Bladder microvascular endothelial cell (primary cell): ENCODE results near the gene TMEM203. TPM values are rescaled to one million over a fixed set of nuclear protein-coding genes. Genes with fewer than 3 reads are reported as not detected.

Experiments
- total RNA-seq: library from RNA; depleted of rRNA; stranded (reverse); fragments of >200 nt; gene quantifications from 2 replicates; pipeline ENCODE4 v1.2.3, GENCODE V29; 2014

TMEM203 gene
- 17.2 and 23.9 TPM in 2 replicates for total RNA-seq

GRCh38 chr9:137205126-137206069, at the start of gene TMEM203, which contains the start of gene NDOR1:
TMEM203 (minus strand) TSS chr9:137205648; CDS start chr9:137205414, 234 bp downstream.
NDOR1 (plus strand) TSS chr9:137205700; CDS start chr9:137205778, 78 bp downstream.

GRCh38 chr9:137254624-137255447, 49.4 kb upstream of the TMEM203 start, which contains the start of gene NELFB:
NELFB (plus strand) TSS chr9:137255327.

GRCh38 chr9:137251194-137251461, 45.7 kb upstream of the TMEM203 start, which contains the start of gene STPG3:
STPG3 (plus strand) TSS chr9:137251286; CDS start chr9:137251287, 1 bp downstream.

GRCh38 chr9:137240841-137241489, 35.5 kb upstream of the TMEM203 start, which contains the start of gene TUBB4B:
TUBB4B (plus strand) TSS chr9:137241287; CDS start chr9:137241361, 74 bp downstream.

GRCh38 chr9:137230705-137231371, 25.4 kb upstream of the TMEM203 start, which contains the start of gene SLC34A3:
SLC34A3 (plus strand) TSS chr9:137230901; CDS start chr9:137231703, 802 bp downstream.

GRCh38 chr9:137227054-137227852, 21.8 kb upstream of the TMEM203 start, which contains the start of gene RNF224:
RNF224 (plus strand) TSS chr9:137227502; CDS start chr9:137228336, 834 bp downstream.

GRCh38 chr9:137224830-137225694, 19.6 kb upstream of the TMEM203 start, which contains the start of gene CYSRT1:
CYSRT1 (plus strand) TSS chr9:137225174; CDS start chr9:137225622, 448 bp downstream.

GRCh38 chr9:137222190-137223077, 17.0 kb upstream of the TMEM203 start, which contains the start of gene RNF208:
RNF208 (minus strand) TSS chr9:137222240; CDS start chr9:137221212, 1,028 bp downstream.

GRCh38 chr9:137200311-137201204, 4.9 kb downstream of the TMEM203 start, which contains the start of gene TPRN:
TPRN (minus strand) TSS chr9:137200741; CDS start chr9:137200711, 30 bp downstream.

GRCh38 chr9:137188490-137189296, 16.8 kb downstream of the TMEM203 start, which contains the start of the genes ANAPC2 and SSNA1:
ANAPC2 (minus strand) TSS chr9:137188560; CDS start chr9:137188532, 28 bp downstream.
SSNA1 (plus strand) TSS chr9:137188676; CDS start chr9:137188727, 51 bp downstream.

GRCh38 chr9:137169896-137170358, 35.5 kb downstream of the TMEM203 start, which contains the start of gene LRRC26:
LRRC26 (minus strand) TSS chr9:137170051; CDS start chr9:137169943, 108 bp downstream.

Other genes with a start within 250 kb of the TMEM203 start
- gene PTGDS, start 228.1 kb downstream of the TMEM203 start, total RNA-seq = 0.38 TPM in 1 of 2 replicates, not detected in the other
- gene LCNL1, start 222.7 kb downstream of the TMEM203 start, total RNA-seq = 0.06 TPM in 1 of 2 replicates, not detected in the other
- gene PAXX, start 213.2 kb downstream of the TMEM203 start, total RNA-seq = 7.7 and 10.7 TPM in 2 replicates
- gene CLIC3, start 209.1 kb downstream of the TMEM203 start, total RNA-seq = not detected in 2 replicates
- gene ABCA2, start 177.4 kb downstream of the TMEM203 start, total RNA-seq = 5.0 and 29.3 TPM in 2 replicates
- not detected in 2 replicates for gene FUT7, start 173.6 kb downstream of the TMEM203 start, total RNA-seq
- 29.6 and 30.9 TPM in 2 replicates for gene NPDC1, start 159.5 kb downstream of the TMEM203 start, total RNA-seq
- gene ENTPD2, start 151.6 kb downstream of the TMEM203 start, total RNA-seq = under 0.01 TPM in 1 of 2 replicates, not detected in the other
- gene SAPCD2, start 135.1 kb downstream of the TMEM203 start, total RNA-seq = 8.8 and 13.6 TPM in 2 replicates
- gene UAP1L1, start 128.1 kb downstream of the TMEM203 start, total RNA-seq = 12.1 and 23.3 TPM in 2 replicates
- gene MAN1B1, start 118.7 kb downstream of the TMEM203 start, total RNA-seq = 58.6 and 66.0 TPM in 2 replicates
- 77.9 and 85.8 TPM in 2 replicates for gene DPP7, start 90.9 kb downstream of the TMEM203 start, total RNA-seq
- under 0.01 and 0.06 TPM in 2 replicates for gene GRIN1, start 66.5 kb downstream of the TMEM203 start, total RNA-seq
- not detected in 2 replicates for gene LRRC26, start 35.6 kb downstream of the TMEM203 start, total RNA-seq
- not detected in 2 replicates for gene TMEM210, start 33.6 kb downstream of the TMEM203 start, total RNA-seq
- 21.0 and 37.3 TPM in 2 replicates for gene ANAPC2, start 17.1 kb downstream of the TMEM203 start, total RNA-seq
- 96.5 and 111 TPM in 2 replicates for gene SSNA1, start 17.0 kb downstream of the TMEM203 start, total RNA-seq
- gene TPRN, start 4.9 kb downstream of the TMEM203 start, total RNA-seq = 3.2 and 3.4 TPM in 2 replicates
- 2.3 and 3.3 TPM in 2 replicates for gene NDOR1, start 52 bp upstream of the TMEM203 start, total RNA-seq
- 0.16 and 0.31 TPM in 2 replicates for gene RNF208, start 16.6 kb upstream of the TMEM203 start, total RNA-seq
- 0.16 TPM in 1 of 2 replicates, not detected in the other for gene CYSRT1, start 19.5 kb upstream of the TMEM203 start, total RNA-seq
- not detected in 2 replicates for gene RNF224, start 21.9 kb upstream of the TMEM203 start, total RNA-seq
- gene SLC34A3, start 25.3 kb upstream of the TMEM203 start, total RNA-seq = not detected in 2 replicates
- gene TUBB4B, start 35.6 kb upstream of the TMEM203 start, total RNA-seq = 196 and 202 TPM in 2 replicates
- not detected in 2 replicates for gene STPG3, start 45.6 kb upstream of the TMEM203 start, total RNA-seq
- 63.6 and 66.1 TPM in 2 replicates for gene NELFB, start 49.7 kb upstream of the TMEM203 start, total RNA-seq
- gene TOR4A, start 72.1 kb upstream of the TMEM203 start, total RNA-seq = 14.9 and 27.1 TPM in 2 replicates
- 28.1 and 30.0 TPM in 2 replicates for gene NRARP, start 96.6 kb upstream of the TMEM203 start, total RNA-seq
- gene EXD3, start 217.5 kb upstream of the TMEM203 start, total RNA-seq = 18.0 and 25.7 TPM in 2 replicates
- gene NOXA1, start 217.7 kb upstream of the TMEM203 start, total RNA-seq = 0.97 and 2.1 TPM in 2 replicates
- gene ENTPD8, start 235.7 kb upstream of the TMEM203 start, total RNA-seq = 0.06 and 0.16 TPM in 2 replicates